Transverse colon (tissue), 4 donors: ENCODE results near the gene PRRX1.

Experiments
- CTCF ChIP-seq, 5 experiments: fragments of 200-600 bp in 3 of 5; fragments of 450-650 bp in 2 of 5; sonication (generic) in 3 of 5; IDR thresholded peaks; 1 replicate in 2 of 5; 2 replicates in 3 of 5; pipeline ENCODE4 v1.5.1; 2016 to 2017; ENCODE audit warnings: antibody characterized with exemption in 5 of 5, inconsistent platforms in 3 of 5, mild to moderate bottlenecking in 2 of 5, moderate library complexity in 1 of 5
- POLR2A ChIP-seq: fragments of 450-650 bp; IDR thresholded peaks from one replicate; pipeline ENCODE4 v1.6.1; 2016; ENCODE audit warnings: antibody characterized with exemption, mild to moderate bottlenecking, moderate library complexity
- POLR2AphosphoS5 ChIP-seq, 3 donors: sonication (generic); formaldehyde crosslinking; IDR thresholded peaks; one replicate each; pipeline ENCODE4 v1.6.1; 2016; ENCODE audit warnings: antibody characterized with exemption in 3 of 3

DNA sequence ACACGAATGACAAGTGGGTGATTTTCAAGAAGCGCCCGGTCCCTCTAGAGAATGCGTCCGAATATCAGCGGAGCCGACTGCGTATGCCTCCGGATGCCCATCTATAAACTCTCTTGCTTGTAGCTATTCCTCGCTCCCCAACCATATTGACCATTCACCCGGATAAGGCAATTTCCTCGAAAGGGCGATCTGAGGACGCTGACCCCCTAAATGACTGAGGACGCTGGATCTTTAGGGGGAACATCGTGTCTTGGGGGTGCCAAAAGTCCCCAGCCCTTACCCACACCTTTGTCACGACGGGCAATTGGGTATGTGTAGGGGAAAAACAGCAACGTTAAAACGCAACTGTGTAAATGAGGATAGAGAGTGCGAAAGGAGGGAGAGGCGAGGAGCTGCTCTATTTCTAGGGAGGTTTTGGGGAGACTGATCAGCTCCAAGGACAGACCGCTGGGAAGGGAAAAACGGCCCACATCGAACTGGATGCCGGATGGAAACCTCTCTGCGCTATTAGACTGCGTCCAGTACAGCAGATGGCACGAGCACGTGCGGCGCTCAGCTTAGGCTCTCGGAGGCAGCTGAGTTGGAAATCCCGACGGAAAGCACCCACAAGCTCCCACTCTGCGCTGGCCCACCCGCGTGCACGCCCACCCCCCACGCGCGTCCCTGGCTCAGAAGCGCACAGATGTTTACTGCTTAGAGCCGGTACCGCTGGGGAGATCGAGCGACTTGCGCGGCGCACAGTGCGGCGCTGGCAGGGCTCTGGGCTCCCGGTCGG is 2.9 kb upstream of the PRRX1 start:
- TF ChIP-seq CTCF (IDR thresholded peaks at IDR 0.05) (no peak), POLR2A (no peak), POLR2AphosphoS5 (IDR thresholded peaks at IDR 0.05) (no peak)
